ENCODE results near the gene CYFIP2.

CYFIP2 gene

DNA sequence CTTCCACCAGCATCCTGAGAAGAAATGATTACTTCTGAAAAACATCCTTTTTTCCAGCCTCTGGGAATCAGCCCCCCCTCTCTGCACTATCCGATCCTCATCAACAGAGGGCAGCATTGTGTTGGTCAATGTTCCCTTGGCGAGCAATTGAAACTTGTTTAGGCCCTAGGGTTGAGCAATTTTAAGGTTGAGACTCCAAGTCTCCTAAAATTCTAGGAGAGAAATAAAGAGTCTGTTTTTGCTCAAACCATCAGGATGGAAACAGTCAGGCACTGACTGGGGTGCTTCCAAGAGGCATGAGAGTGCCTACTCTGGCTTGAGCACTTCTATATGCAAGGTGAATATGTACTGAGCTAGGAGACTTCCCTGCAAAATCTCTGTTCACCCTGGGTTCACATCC, 12.4 kb upstream of the CYFIP2 start:
- in situ Hi-C loops (cut with HindIII; ENCODE audit: low sequenced_read_pairs): no loop called here

DNA sequence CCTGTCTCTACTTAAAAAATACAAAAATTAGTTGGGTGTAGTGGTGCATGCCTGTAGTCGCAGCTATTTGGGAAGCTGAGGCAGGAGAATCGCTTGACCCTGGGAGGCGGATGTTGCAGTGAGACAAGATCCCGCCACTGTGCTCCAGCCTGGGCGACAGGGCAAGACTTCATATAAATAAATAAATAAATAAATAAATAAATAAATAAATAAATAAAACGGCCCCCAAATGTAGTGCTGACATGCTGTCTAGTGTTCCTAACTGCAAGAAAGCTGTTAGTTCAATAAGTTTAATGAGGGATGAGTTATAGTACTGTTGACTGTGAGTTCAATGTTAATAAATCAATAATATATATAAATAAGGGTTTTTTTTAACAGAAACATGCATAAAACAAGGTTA, 7.5 kb upstream of the CYFIP2 start:
- in situ Hi-C loops (cut with HindIII; ENCODE audit: low sequenced_read_pairs): no loop called here

DNA sequence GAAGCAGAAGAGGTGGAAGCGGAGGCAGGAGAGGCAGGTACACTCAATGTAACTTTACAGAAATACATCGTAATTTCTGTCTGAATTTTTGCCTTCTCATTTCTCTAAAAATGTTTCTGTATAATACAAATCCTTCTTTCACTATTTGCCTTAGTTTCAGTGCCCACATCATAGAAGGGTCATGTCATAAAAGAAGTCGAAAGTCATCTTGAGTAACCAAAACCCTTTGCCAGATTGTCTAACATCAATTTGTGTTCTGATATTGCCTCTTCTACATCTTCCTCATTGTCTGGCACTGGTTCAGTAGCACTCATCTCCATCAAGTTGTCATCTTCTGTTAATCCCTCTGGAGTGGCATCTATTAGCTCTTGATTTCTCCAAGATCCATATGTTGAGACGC, 6.2 kb upstream of the CYFIP2 start:
- in situ Hi-C loops (cut with HindIII; ENCODE audit: low sequenced_read_pairs): loop anchor here (10.0 kb wide), 1 partner anchor 125 kb away; no protein-coding TSS in a partner anchor

DNA sequence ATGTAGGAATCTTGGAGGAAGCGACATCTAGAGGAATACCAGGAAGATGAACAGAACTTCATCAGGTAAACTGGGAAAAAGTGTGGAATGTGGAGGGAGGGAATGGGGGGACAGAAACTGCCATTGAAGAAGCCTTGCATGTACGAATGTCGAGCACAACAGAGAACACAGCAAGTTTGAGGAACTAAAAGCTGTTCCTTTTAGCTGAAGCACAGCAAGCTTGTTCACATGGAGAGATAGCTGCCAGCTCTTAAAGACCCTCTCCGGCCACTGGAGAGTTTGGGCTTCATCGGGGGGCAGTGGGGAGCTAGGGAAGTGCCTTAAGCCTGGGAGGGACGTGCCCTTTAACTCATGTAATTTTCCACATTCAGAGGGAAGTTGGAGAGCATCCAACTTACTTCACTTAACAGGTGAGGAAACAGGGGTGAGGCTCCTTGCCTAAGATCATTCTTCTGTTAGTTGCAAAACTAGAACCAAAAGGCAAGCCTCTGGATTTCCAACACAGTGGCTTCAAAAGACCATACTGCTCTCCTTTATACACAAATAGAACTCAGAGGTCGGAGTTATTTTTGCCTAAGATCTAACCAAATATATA, 2.3 kb upstream of the CYFIP2 start:
- in situ Hi-C loops (cut with HindIII; ENCODE audit: low sequenced_read_pairs): loop anchor here (10.0 kb wide), 1 partner anchor 129 kb away; no protein-coding TSS in a partner anchor

DNA sequence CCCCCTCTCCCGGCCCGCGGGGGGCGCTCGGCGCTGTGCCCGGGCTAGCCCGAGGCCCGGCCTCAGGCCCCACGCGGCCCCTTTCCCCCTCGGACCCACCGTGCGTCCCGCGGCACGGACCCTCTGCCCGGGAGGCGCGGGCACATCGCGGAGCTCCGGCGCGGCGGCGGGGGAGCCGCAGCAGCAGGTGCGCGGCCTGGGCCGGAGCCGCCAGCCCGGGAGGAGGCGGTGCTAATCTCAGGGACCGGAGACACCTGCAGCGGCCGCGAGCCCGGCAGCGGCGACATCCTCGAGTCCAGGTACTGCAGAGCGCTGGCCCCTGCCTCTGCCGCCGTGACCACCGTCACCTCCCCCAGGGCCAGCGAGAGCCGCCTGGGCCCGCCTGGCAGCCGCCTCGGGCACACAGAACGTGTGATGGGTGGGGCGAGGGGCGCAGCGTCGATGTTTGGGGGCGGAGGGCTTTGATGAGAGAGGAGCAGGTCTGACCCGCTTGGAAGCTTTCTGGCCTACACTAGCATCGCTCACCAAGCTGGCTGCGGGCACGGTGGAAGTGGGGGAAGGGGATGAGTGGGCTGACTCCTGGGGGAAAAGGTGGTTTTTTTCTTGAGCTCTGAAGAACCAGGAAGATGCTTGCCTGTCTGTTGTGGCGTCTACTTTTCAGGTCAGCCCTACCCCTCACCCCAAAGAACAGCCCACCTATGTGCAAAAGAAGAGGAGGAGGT, 524 bp downstream of the CYFIP2 start:
- in situ Hi-C loops (cut with HindIII; ENCODE audit: low sequenced_read_pairs): loop anchor here (5.0 to 10.0 kb wide), 3 partner anchors 39 to 132 kb away; no protein-coding TSS in a partner anchor

DNA sequence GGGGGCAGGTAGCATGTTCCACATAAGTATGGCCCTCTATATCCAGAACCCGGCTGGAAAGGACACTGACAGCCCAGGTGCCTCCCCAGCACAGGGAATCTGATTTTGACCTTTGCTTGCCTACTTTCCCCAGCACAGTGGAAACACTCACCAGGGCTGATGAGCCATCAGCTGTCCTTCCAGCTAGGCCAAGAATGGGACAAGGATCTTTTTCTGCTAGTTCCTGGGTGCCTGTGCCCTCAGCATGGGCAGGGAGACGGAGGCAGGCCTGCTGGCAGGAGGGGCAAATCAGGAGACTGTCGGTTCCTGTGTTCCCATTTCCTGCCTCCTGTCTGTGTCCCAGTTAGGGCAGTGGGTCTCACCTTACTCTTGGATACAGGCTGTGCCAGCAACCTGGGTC, 1.1 kb downstream of the CYFIP2 start:
- in situ Hi-C loops (cut with HindIII; ENCODE audit: low sequenced_read_pairs): loop anchor here (5.0 to 10.0 kb wide), 3 partner anchors 40 to 132 kb away; no protein-coding TSS in a partner anchor

DNA sequence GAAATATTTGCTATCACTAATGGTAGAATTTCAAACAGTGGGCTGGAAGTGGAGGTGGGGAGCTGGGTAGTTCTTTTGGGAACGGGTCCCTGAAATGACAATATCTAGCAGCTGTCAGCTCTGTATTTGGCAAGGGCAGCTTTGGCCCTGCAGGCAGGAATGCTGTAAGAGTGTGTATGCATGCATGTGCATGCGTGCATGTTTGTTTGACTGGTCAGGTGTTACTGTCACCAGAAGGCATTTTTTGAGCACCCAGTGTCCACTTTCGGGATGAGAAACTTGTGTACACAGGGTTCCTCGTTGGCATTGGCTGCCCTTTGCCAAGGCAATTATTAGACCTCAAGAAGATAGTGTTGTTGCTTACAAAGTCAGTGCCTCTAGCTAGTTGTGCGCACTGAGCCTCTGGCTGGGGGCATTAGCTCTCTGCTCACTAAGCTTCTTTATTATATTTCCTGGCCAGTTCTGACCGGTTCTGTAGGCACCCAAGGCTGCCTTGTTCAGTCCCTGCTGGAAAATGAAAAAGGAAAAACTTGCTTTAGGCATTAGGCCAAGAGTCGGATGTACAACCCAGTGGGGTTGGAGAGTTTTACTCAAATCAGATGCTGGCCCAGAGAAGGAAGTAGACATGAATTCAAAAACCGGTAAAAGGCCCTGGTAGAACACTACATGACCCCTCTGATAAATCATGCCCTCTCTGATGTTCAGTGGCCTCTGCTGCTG, 2.0 kb downstream of the CYFIP2 start:
- in situ Hi-C loops (cut with HindIII; ENCODE audit: low sequenced_read_pairs): loop anchor here (5.0 to 10.0 kb wide), 3 partner anchors 41 to 133 kb away; no protein-coding TSS in a partner anchor

DNA sequence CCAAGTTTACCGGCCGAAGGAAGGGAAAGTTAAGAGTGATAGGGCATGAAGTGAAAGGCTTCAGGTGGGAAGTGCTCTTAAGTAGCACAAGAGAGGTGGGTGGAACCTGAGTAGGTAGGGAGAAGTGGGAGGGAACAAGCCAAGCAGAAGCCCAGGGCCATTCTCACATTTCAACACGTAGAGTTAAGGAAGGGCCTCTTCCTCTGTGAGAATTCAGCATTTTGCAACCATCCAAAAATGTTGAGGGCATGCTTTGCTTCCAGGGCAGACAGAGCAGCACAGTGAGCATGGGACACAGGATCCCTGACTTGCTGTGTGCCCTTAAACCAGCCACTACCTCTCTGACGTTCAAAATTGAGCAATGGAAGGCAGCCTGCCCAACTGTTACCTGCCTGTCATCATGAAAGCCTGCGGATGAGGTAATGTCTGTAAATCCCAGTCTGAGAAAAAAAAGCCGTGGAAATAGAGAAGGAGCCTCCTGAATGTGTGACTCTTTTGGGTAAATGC, 3.3 kb downstream of the CYFIP2 start:
- in situ Hi-C loops (cut with HindIII; ENCODE audit: low sequenced_read_pairs): loop anchor here (5.0 to 10.0 kb wide), 3 partner anchors 42 to 134 kb away; no protein-coding TSS in a partner anchor

DNA sequence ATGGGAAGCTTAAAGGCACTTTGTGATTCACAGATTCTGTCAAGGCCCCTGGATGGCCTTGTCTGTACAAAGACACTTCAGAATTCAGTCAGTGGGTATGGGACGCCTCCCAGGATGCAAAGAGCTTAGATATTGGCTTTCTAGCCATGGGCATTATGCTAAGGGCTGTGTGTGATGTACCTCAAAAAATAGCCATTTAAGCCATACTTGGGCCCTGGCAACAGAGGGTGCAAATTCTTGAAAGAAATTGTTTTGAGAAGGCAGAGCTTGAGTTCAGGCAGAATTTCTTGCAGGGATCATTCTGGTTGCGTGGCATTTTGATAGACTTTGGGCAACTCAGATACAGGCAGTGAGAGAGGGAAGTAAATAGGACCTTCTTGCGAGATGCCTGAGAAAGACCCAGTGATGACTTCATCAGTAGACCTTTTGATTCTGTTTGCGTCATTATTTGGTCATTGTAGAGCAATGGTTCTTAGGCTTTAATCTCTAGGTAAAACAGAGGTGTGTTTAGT, 3.9 kb downstream of the CYFIP2 start:
- in situ Hi-C loops (cut with HindIII; ENCODE audit: low sequenced_read_pairs): loop anchor here (5.0 to 10.0 kb wide), 3 partner anchors 43 to 135 kb away; no protein-coding TSS in a partner anchor

DNA sequence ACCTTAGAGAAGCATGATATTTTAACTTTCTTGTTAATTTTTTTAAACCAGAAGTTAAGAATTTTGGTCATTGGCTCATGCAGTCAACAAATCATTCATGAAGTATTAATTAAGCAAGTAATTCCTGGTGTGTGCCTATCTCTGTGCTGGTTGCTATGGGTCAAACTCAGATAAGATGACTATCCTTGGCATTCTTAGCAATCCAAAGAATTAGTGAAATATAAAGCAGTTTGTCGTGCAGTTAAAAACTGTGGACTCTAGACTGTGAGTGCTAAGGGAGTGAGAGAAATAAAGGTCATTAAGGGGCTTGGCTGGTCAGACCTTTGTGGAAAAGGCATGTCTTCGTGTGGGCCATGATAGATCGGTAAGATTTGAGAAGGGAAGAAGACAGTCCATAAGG, 4.8 kb downstream of the CYFIP2 start:
- in situ Hi-C loops (cut with HindIII; ENCODE audit: low sequenced_read_pairs): no loop called here

DNA sequence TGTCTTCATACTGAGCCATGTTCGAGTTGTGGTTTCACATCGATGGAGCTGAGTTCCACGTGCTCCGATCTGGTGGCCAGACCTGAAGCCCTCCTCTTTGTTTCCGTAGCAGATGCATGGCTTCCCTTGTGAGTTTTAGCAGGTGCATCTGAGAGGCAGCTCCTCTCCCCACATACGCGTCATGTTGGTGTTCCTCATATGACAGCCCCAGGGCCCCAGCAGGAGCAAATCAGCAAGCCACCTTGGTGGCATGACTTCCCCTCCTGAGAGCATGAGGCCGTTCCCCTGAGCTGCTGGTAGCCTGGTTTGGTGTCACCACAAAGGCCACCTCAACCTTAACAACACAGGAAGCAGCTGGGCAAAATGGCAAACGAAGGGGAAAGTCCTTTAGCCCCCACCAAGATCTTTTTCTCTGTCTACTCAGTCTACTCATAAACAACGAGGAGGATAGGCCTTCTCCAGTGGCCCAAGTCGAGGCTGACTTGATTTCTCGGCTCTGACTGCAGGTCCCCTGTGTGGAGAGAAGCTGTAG, 5.9 kb downstream of the CYFIP2 start:
- in situ Hi-C loops (cut with HindIII; ENCODE audit: low sequenced_read_pairs): no loop called here

DNA sequence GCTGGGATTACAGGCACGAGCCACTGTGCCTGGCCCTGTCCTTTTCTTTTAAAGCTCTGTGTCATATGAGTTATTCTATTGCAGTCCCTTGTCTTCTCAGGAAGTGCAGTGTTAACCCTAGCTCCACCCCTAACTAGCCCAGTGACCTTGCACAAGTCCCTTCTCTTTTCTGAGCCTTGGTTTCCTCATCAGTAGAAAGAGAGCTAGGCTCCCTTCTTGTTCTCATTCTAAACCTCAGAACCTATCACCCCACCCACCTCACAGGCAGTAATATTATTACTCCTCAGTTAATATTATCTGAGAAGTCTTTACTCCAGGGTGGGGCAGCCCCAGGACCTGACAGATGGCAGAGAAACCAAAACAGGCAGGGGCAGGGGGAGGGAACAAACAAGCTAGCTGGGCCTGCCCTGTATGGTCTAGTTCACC, 7.2 kb downstream of the CYFIP2 start:
- in situ Hi-C loops (cut with HindIII; ENCODE audit: low sequenced_read_pairs): no loop called here

DNA sequence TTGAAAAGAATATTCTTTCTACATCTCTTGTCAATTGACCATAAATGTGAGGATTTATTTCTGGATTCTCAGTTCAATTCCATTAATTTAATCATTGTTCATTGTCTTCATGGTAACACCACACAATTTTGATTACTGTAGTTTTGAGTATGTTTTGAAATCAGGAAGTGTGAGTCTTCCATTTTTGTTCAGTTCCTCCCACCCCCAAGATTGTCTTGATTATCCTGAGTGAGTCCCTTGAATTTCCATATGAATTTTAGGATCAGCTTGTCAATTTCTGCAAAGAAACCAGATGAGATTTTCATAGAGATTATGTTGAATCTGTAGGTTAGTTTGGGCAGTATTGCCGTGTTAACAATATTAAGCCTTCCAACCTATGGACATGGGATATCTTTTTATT, 9.5 kb downstream of the CYFIP2 start:
- in situ Hi-C loops (cut with HindIII; ENCODE audit: low sequenced_read_pairs): no loop called here

DNA sequence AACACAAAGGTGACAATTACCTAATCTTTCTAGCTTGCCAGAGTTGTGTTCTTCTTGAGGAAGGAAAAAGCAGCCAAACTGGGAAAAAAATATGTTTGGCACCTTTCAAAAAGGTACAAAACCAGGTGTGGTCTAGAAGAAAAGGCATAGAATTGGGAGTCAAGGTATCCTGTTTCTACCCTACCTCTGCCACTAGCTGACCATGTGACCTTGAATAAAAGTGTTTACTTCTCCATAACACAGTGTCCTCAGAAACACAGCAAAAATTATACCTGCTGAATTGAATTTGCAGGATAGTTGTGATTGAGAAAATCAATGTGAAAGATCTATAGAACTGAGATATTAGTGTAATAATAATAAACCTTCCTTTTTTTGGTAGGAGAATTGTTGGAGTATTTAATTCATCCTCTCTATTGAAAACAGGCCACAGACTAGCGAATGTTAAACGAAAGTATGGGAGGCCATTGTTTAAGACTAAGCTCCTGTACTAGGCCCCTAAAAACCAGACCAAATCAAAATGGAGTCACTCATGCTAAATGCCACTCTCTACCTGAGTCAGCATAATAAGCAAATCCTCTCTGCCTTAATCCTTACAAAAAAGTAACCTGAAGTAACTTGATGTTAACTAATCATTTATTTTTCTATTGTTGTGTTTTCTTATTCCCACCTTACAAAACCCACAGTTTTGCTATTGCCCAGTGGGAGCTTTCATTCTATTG, 12.6 kb downstream of the CYFIP2 start:
- in situ Hi-C loops (cut with HindIII; ENCODE audit: low sequenced_read_pairs): no loop called here

DNA sequence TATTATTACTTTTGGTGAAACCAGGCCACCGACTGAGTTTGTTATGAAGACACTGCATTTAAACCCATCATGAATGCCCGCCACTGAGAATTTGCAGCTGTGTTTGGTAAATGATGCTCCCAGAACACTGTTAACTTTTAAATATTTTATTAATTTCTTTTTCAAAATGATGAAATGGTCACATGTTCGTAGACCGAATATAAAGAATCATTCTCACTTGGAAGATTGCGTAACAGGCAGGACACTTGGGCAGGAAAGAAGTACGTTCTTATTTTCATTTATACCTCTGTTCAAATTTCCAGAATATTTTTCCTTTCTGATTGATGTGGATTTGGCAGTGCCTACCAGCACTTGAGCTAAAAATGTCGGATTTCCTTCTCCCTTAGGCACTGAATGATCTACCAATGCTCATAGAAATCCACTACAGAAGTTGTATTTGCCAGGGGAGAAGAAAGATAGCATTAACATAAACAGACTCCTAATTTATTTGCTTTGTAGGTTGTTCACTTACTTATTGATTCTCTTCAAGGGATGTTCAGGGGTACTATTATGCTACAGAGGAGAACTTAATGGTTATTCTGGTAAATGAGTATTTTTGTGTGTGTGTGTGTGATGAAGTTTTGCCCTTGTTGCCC, 13.8 kb downstream of the CYFIP2 start:
- in situ Hi-C loops (cut with HindIII; ENCODE audit: low sequenced_read_pairs): no loop called here

DNA sequence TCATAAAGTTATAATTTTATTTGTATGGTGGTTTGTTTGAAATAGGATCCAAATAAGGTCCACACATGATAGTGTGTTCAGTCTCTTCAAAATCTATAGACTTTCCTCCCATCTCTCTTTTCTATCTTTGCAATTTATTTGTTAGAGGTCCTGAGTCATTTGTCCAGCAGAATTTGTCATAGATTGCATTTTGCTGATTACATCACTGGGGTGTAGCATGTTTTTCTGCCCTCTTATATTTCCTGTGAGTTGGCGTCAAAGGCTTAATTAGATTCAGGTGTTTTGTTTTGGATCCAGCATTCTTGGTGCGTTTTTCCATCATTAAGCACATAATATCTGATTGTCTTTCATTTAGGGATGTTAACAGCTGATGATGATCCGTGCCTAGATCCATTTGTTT, 15.0 kb downstream of the CYFIP2 start:
- in situ Hi-C loops (cut with HindIII; ENCODE audit: low sequenced_read_pairs): no loop called here

DNA sequence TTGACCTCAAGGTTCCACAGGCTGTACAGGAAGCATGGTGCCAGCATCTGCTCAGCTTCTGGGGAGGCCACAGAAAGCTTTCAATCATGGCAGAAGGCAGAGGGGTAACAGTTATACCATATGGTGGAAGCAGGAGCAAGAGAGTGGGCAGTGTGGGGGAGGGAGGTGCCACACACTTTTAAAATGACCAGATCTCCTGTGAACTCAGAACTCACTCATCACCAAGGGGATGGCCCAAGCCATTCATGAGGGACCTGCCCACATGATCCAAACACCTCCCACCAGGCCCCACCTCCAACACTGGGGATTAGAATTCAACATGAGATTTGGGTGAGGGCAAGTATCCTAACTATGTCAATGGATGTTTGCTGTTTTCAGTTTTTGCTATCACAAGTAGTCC, 16.2 kb downstream of the CYFIP2 start:
- in situ Hi-C loops (cut with HindIII; ENCODE audit: low sequenced_read_pairs): no loop called here

DNA sequence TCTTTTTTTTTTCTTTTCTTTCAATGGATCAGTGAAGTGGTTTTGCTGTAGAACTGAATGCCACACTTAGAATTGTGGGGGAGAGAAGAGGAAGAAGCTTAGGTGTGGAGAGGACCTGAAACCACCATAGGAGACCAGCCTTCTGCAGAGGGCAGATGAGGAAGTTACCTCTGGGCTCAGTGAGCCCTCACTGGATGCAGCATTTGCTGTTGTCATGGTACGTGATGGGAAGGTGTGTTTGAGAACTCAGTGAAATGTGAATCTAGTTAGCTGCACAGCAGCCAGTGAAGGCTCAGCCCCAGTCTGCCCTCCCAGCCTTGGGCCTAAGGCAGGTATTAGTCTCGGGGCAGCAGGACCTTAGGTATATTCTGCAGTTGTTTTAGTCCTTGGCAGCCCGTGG, 17.5 kb downstream of the CYFIP2 start:
- in situ Hi-C loops (cut with HindIII; ENCODE audit: low sequenced_read_pairs): no loop called here

DNA sequence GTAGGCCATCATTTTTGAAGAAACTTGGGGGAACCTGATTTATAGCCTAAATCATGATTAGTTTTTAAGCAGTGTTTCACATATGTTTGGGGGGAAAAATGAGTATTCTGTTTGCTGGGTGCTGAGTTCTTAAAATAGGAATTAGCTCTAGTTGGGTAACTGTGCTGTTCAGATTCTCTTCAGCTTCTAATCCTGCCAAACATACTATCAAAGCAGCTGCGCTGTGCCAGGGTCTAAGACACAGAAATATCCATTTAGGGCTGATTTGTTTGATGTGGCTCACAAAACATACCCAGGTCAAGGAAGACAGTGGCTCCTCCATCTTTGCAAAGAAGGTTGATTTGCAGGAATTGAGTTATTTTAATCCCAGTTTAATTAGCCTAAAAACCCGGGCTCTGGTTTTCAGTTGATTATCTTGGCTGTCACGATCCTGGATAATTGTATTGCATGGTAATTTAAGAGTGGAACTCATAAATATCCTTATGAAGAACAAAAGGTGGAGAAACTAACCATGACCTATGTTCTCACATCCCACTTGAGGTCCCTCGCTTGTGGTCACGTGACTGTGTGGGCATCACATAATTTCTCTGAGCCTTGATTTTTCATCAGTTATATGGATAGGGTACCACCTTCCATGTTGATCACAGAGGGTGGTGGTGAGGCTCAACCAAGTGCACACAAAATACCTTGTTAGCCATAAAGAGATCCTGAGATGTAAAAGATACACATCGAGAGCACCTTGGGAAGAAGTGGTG, 18.7 kb downstream of the CYFIP2 start:
- in situ Hi-C loops (cut with HindIII; ENCODE audit: low sequenced_read_pairs): no loop called here
